Activated T-helper 2 cell treated with anti-CD3 and anti-CD28 coated beads, Interferon-gamma antibody, Interleukin-2, Interleukin-4, amounts not matched to agents 10 μg/mL and 5 μg/mL and 100 μg/mL, durations not matched to agents 14 hours and 24 hours and 36 hours (primary cell): Measurements from ENCODE around the gene KRTAP20-4. TPM values are rescaled to one million over a fixed set of nuclear protein-coding genes. Genes with fewer than 3 reads are reported as not detected.

Experiments
- total RNA-seq: library from RNA; stranded (reverse); gene quantifications from 2 replicates; pipeline ENCODE4 v1.2.3, GENCODE V29; 2022

KRTAP20-4 gene
- total RNA-seq, 1 donor from 2014 or later: not detected

Other genes with a start within 250 kb of the KRTAP20-4 start
- gene KRTAP13-2, start 248.4 kb upstream of the KRTAP20-4 start, total RNA-seq: not detected in 2 replicates
- not detected in 2 replicates for gene KRTAP13-1, start 224.6 kb upstream of the KRTAP20-4 start, total RNA-seq
- not detected in 2 replicates for gene KRTAP13-3, start 194.7 kb upstream of the KRTAP20-4 start, total RNA-seq
- gene KRTAP13-4, start 190.4 kb upstream of the KRTAP20-4 start, total RNA-seq: not detected in 2 replicates
- not detected in 2 replicates for gene KRTAP15-1, start 180.4 kb upstream of the KRTAP20-4 start, total RNA-seq
- not detected in 2 replicates for gene KRTAP19-1, start 140.3 kb upstream of the KRTAP20-4 start, total RNA-seq
- gene KRTAP19-2, start 133.2 kb upstream of the KRTAP20-4 start, total RNA-seq: not detected in 2 replicates
- not detected in 2 replicates for gene KRTAP19-3, start 128.6 kb upstream of the KRTAP20-4 start, total RNA-seq
- not detected in 2 replicates for gene KRTAP19-4, start 123.5 kb upstream of the KRTAP20-4 start, total RNA-seq
- gene KRTAP19-5, start 118.5 kb upstream of the KRTAP20-4 start, total RNA-seq: not detected in 2 replicates
- not detected in 2 replicates for gene KRTAP19-6, start 78.8 kb upstream of the KRTAP20-4 start, total RNA-seq
- not detected in 2 replicates for gene KRTAP19-7, start 59.3 kb upstream of the KRTAP20-4 start, total RNA-seq
- gene KRTAP22-2, start 30.2 kb upstream of the KRTAP20-4 start, total RNA-seq: not detected in 2 replicates
- gene KRTAP6-3, start 28.2 kb upstream of the KRTAP20-4 start, total RNA-seq: not detected in 2 replicates
- gene KRTAP6-2, start 21.7 kb upstream of the KRTAP20-4 start, total RNA-seq: not detected in 2 replicates
- not detected in 2 replicates for gene KRTAP22-1, start 19.5 kb upstream of the KRTAP20-4 start, total RNA-seq
- not detected in 2 replicates for gene KRTAP6-1, start 6.7 kb upstream of the KRTAP20-4 start, total RNA-seq
- gene KRTAP20-1, start 4.2 kb upstream of the KRTAP20-4 start, total RNA-seq: not detected in 2 replicates
- not detected in 2 replicates for gene KRTAP20-2, start 14.6 kb downstream of the KRTAP20-4 start, total RNA-seq
- not detected in 2 replicates for gene KRTAP20-3, start 22.2 kb downstream of the KRTAP20-4 start, total RNA-seq
- gene KRTAP21-3, start 98.2 kb downstream of the KRTAP20-4 start, total RNA-seq: not detected in 2 replicates
- not detected in 2 replicates for gene KRTAP21-2, start 126.6 kb downstream of the KRTAP20-4 start, total RNA-seq
- gene KRTAP21-1, start 134.8 kb downstream of the KRTAP20-4 start, total RNA-seq: not detected in 2 replicates
- gene KRTAP8-1, start 192.6 kb downstream of the KRTAP20-4 start, total RNA-seq: not detected in 2 replicates
- gene KRTAP7-1, start 209.1 kb downstream of the KRTAP20-4 start, total RNA-seq: not detected in 2 replicates